Measurements from ENCODE around the gene HINT2.

GRCh38 chr9:35839926-35840325, 25.1 kb upstream of the HINT2 start:
- TF ChIP-seq POLR2A (IDR thresholded peaks at IDR 0.05) (no peak), CTCF (IDR thresholded peaks at IDR 0.05) (no peak)

Measured in heart left ventricle (tissue), 13 donors.